ENCODE data around the gene CNTN6.

DNA sequence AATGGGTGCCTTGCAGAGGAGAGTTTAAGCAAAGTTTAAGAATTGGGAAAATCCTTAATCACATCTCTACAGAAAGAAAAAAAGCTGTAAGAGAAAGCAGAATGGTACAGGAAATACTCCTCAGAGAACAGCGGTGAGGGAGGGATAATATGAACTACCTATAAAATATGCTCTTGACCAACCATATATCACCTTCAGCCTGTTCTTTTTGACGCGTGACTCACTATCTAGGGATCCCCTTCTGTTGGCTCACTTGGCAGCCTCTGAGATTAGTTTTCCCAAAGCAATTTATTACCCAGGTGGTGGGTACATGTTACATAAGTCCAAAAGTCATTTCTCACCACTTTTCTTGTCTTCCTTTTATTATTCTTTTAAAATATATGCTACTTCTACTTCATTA lies 97.7 kb downstream of the CNTN6 start:
- TF ChIP-seq EP300 (IDR thresholded peaks at IDR 0.05; ENCODE audit: borderline replicate concordance in 1 of 2, low read depth in 1 of 2, low read length in 1 of 2), result no peak
- TF ChIP-seq CTCF (IDR thresholded peaks at IDR 0.05), result no peak
- TF ChIP-seq POLR2AphosphoS5 (IDR thresholded peaks at IDR 0.05; ENCODE audit: low read depth, low read length), result no peak
- TF ChIP-seq RCOR1 (IDR thresholded peaks at IDR 0.05; ENCODE audit: low read length), result no peak
- TF ChIP-seq, protein P1, sequence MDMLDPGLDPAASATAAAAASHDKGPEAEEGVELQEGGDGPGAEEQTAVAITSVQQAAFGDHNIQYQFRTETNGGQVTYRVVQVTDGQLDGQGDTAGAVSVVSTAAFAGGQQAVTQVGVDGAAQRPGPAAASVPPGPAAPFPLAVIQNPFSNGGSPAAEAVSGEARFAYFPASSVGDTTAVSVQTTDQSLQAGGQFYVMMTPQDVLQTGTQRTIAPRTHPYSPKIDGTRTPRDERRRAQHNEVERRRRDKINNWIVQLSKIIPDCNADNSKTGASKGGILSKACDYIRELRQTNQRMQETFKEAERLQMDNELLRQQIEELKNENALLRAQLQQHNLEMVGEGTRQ (IDR thresholded peaks at IDR 0.05; ENCODE audit: borderline replicate concordance, low read depth, low read length), result no peak
- TF ChIP-seq SIN3A (IDR thresholded peaks at IDR 0.05; ENCODE audit: borderline replicate concordance, low read depth, low read length), result no peak
- TF ChIP-seq, protein P2, sequence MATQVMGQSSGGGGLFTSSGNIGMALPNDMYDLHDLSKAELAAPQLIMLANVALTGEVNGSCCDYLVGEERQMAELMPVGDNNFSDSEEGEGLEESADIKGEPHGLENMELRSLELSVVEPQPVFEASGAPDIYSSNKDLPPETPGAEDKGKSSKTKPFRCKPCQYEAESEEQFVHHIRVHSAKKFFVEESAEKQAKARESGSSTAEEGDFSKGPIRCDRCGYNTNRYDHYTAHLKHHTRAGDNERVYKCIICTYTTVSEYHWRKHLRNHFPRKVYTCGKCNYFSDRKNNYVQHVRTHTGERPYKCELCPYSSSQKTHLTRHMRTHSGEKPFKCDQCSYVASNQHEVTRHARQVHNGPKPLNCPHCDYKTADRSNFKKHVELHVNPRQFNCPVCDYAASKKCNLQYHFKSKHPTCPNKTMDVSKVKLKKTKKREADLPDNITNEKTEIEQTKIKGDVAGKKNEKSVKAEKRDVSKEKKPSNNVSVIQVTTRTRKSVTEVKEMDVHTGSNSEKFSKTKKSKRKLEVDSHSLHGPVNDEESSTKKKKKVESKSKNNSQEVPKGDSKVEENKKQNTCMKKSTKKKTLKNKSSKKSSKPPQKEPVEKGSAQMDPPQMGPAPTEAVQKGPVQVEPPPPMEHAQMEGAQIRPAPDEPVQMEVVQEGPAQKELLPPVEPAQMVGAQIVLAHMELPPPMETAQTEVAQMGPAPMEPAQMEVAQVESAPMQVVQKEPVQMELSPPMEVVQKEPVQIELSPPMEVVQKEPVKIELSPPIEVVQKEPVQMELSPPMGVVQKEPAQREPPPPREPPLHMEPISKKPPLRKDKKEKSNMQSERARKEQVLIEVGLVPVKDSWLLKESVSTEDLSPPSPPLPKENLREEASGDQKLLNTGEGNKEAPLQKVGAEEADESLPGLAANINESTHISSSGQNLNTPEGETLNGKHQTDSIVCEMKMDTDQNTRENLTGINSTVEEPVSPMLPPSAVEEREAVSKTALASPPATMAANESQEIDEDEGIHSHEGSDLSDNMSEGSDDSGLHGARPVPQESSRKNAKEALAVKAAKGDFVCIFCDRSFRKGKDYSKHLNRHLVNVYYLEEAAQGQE (IDR thresholded peaks at IDR 0.05; ENCODE audit: low read depth, low read length), result no peak
- no peak for TF ChIP-seq TEAD4 (IDR thresholded peaks at IDR 0.05; ENCODE audit: borderline replicate concordance, insufficient read depth)
- no peak for TF ChIP-seq TAF1 (IDR thresholded peaks at IDR 0.05; ENCODE audit: borderline replicate concordance, low read depth, low read length)
- TF ChIP-seq TCF12 (IDR thresholded peaks at IDR 0.05), result no peak
- no peak for TF ChIP-seq USF1 (IDR thresholded peaks at IDR 0.05; ENCODE audit: borderline replicate concordance, low read depth)
- TF ChIP-seq CHD2 (IDR thresholded peaks at IDR 0.05; ENCODE audit: low read length, partially characterized antibody), result no peak
- TF ChIP-seq IRF3 (IDR thresholded peaks at IDR 0.05; ENCODE audit: low read depth, low read length), result no peak
